ENCODE measurements around the gene APC2. TPM values are rescaled to one million over a fixed set of nuclear protein-coding genes. Genes with fewer than 3 reads are reported as not detected.

APC2 gene
- total RNA-seq, 1 donor from 2014 or later: 1.2 TPM

DNA sequence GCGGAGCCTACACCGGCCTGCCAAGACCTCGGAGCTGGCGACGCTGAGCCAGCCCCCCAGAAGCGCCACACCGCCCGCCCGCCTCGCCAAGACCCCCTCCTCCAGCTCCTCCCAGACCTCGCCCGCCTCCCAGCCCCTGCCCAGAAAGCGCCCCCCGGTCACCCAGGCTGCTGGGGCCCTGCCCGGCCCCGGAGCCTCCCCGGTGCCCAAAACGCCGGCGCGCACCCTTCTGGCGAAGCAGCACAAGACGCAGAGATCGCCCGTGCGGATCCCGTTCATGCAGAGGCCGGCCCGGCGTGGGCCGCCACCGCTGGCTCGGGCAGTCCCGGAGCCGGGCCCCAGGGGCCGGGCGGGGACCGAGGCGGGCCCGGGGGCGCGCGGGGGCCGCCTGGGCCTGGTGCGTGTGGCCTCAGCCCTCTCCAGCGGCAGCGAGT is 18.9 kb downstream of the APC2 start:
- DNase-seq (ENCODE audit: extremely low spot score in 2 of 2): no peak
- Histone ChIP-seq H3K27me3 (peaks cover 4% of the 10 kb centered on the region), H3K4me1 (peaks cover 60% of the 10 kb centered on the region), H3K36me3 (no peaks in the 10 kb centered on the region), H3K4me3 (peak overlapping the region; percentile 16 to 51), H3K27ac (no peak overlapping the region), H3K9me3 (no peaks in the 10 kb centered on the region)
- TF ChIP-seq POLR2AphosphoS5 (IDR thresholded peaks at IDR 0.05; ENCODE audit: insufficient read depth in 1 of 2, low read depth in 1 of 2) (no peak), POLR2A (IDR thresholded peaks at IDR 0.05) (no peak)
- TF ChIP-seq, protein P1, sequence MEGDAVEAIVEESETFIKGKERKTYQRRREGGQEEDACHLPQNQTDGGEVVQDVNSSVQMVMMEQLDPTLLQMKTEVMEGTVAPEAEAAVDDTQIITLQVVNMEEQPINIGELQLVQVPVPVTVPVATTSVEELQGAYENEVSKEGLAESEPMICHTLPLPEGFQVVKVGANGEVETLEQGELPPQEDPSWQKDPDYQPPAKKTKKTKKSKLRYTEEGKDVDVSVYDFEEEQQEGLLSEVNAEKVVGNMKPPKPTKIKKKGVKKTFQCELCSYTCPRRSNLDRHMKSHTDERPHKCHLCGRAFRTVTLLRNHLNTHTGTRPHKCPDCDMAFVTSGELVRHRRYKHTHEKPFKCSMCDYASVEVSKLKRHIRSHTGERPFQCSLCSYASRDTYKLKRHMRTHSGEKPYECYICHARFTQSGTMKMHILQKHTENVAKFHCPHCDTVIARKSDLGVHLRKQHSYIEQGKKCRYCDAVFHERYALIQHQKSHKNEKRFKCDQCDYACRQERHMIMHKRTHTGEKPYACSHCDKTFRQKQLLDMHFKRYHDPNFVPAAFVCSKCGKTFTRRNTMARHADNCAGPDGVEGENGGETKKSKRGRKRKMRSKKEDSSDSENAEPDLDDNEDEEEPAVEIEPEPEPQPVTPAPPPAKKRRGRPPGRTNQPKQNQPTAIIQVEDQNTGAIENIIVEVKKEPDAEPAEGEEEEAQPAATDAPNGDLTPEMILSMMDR (IDR thresholded peaks at IDR 0.05): no peak
- intact Hi-C loops (cut with DNase I): no loop called here

DNA sequence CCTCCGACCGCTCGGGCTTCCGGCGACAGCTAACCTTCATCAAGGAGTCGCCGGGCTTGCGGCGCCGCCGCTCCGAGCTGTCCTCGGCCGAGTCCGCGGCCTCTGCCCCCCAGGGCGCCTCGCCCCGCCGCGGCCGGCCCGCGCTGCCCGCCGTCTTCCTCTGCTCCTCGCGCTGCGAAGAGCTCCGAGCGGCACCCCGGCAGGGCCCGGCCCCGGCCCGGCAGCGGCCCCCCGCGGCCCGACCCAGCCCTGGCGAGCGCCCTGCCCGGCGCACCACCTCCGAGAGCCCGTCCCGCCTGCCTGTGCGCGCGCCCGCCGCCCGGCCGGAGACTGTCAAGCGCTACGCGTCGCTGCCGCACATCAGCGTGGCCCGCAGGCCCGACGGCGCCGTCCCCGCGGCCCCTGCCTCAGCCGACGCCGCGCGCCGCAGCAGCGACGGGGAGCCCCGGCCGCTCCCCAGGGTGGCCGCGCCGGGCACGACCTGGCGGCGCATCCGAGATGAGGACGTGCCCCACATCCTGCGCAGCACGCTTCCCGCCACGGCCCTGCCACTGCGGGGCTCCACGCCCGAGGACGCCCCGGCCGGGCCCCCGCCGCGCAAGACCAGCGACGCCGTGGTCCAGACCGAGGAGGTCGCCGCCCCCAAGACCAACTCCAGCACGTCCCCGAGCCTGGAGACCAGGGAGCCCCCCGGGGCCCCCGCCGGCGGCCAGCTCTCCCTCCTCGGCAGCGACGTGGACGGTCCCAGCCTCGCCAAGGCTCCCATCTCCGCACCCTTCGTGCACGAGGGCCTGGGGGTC is 19.5 kb downstream of the APC2 start:
- no peaks in the 10 kb centered on the region for H3K36me3 ChIP-seq

DNA sequence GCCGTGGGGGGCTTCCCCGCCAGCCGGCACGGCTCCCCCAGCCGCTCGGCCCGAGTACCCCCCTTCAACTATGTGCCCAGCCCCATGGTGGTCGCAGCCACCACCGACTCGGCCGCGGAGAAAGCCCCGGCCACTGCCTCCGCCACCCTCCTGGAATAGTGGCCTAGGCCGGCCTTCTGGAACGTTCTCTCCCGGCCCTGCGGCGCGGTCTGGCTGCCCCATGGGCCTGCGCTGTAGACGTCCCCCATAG is 20.1 kb downstream of the APC2 start:
- H3K4me3 ChIP-seq: peak overlapping the region; percentile 46 to 51
- peaks cover 69% of the 10 kb centered on the region for H3K4me1 ChIP-seq
- peaks cover 4% of the 10 kb centered on the region for H3K27me3 ChIP-seq
- TF ChIP-seq, protein P1 (IDR thresholded peaks at IDR 0.05): no peak
- no peak for TF ChIP-seq POLR2AphosphoS5 (IDR thresholded peaks at IDR 0.05; ENCODE audit: insufficient read depth in 1 of 2, low read depth in 1 of 2)
- no peak for TF ChIP-seq POLR2A (IDR thresholded peaks at IDR 0.05)
- no peaks in the 10 kb centered on the region for H3K36me3 ChIP-seq
- intact Hi-C loops (cut with DNase I): no loop called here
- DNase-seq (ENCODE audit: extremely low spot score in 2 of 2): no peak
- H3K27ac ChIP-seq: no peak overlapping the region
- no peaks in the 10 kb centered on the region for H3K9me3 ChIP-seq

More for the DNA sequence above, 19.5 kb downstream of the APC2 start:
- Histone ChIP-seq H3K4me3 (peak overlapping the region; percentile 46 to 51), H3K27me3 (peaks cover 4% of the 10 kb centered on the region), H3K4me1 (peaks cover 64% of the 10 kb centered on the region), H3K9me3 (no peaks in the 10 kb centered on the region), H3K27ac (no peak overlapping the region)
- DNase-seq (ENCODE audit: extremely low spot score in 2 of 2): no peak
- intact Hi-C loops (cut with DNase I): no loop called here
- TF ChIP-seq POLR2A (IDR thresholded peaks at IDR 0.05) (no peak), POLR2AphosphoS5 (IDR thresholded peaks at IDR 0.05; ENCODE audit: insufficient read depth in 1 of 2, low read depth in 1 of 2) (no peak)
- TF ChIP-seq, protein P1 (IDR thresholded peaks at IDR 0.05): no peak

DNA sequence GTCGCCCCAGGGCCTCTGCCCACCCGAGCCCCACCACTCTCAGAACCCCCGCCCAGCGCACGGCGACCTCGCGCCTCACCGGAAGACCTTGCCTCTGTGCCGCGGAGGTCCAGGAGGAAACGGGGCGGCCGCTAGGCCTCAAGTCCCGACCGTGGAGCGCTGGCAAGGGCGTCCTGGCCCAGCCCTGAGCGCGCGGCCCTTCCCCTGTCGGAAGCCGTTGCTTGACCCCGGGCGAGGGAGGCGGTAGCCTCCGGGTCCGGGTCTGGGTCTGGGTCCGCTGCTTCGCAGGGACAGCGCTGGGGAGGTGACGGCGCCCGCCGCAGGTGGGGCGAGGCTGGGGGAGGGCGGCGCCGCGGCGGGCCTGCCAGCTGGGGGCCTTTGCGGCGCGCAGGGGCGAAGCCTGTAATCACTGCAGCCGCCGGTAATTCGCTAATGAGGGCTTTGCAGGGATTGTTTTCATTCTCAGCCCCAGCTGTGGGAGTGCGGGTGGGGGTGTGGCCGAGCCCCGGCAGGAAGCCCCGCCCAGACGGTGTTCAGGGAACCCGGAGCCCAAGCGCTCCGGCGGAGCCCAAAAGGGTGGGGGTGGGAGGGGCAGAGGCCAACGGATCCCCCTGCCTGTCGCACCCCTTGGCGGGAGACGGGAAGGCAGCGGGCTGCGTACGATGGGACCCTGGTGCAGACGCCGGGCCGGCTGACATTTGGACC is 20.5 kb downstream of the APC2 start:
- H3K36me3 ChIP-seq: peaks cover 0 to under 1% of the 10 kb centered on the region in 2 donors

DNA sequence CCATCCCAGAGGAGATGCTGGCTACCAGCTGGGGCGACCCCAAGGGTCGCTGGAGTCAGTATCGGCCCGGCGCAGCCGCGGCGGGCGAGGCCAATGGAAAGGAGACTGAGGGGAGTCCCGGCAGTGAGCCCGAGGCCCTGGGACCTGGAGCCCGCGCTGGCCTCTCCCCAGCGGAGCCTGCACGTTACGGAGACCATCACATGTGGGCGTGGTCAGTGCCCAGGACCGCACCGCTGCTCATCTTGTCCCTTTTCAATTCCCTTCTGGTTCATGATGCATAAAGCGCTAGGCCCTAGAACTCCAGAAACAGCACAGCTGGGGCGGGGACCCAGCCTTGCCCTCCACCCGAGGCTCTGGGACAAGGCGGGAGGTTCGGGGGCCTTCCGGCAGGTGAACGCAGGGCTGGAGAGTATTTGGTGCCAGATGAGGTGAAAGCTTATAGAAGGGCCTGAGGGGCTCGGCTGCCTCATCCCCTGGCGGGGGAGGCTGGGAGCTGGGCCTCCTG is 21.1 kb downstream of the APC2 start:
- Histone ChIP-seq H3K27me3 (peaks cover 4% of the 10 kb centered on the region), H3K36me3 (peaks cover 0 to 6% of the 10 kb centered on the region in 2 donors), H3K27ac (no peak overlapping the region), H3K4me3 (peak overlapping the region; percentile 46 to 51), H3K9me3 (no peaks in the 10 kb centered on the region), H3K4me1 (peaks cover 64% of the 10 kb centered on the region)
- intact Hi-C loops (cut with DNase I): no loop called here
- TF ChIP-seq, protein P1 (IDR thresholded peaks at IDR 0.05): no peak
- TF ChIP-seq POLR2AphosphoS5 (IDR thresholded peaks at IDR 0.05; ENCODE audit: insufficient read depth in 1 of 2, low read depth in 1 of 2) (no peak), POLR2A (IDR thresholded peaks at IDR 0.05) (no peak)
- DNase-seq (ENCODE audit: extremely low spot score in 2 of 2): no peak

More for the DNA sequence above, 20.5 kb downstream of the APC2 start:
- intact Hi-C loops (cut with DNase I): no loop called here
- Histone ChIP-seq H3K27me3 (peaks cover 4% of the 10 kb centered on the region), H3K27ac (no peak overlapping the region), H3K4me3 (peak overlapping the region; percentile 46 to 51), H3K4me1 (peaks cover 70% of the 10 kb centered on the region), H3K9me3 (no peaks in the 10 kb centered on the region)
- TF ChIP-seq POLR2A (IDR thresholded peaks at IDR 0.05) (no peak), POLR2AphosphoS5 (IDR thresholded peaks at IDR 0.05; ENCODE audit: insufficient read depth in 1 of 2, low read depth in 1 of 2) (peak in 1 of 2 donors; percentile 36)
- DNase-seq (ENCODE audit: extremely low spot score in 2 of 2): no peak
